MM.1S (cell line): ENCODE results near the gene PRG2.

Experiments used
- EZH2 ChIP-seq: fragments of 300-600 bp; sonication (generic); optimal IDR thresholded peaks from 2 replicates; pipeline ENCODE3; 2017; ENCODE audit warnings: low read depth, mild to moderate bottlenecking, antibody characterized with exemption, low read length, mixed read lengths
- EZH2phosphoT487 ChIP-seq: fragments of 300-600 bp; sonication (generic); IDR thresholded peaks from 2 replicates; pipeline ENCODE4 v1.6.1; 2018; ENCODE audit warnings: antibody characterized with exemption, low read length
- TF ChIP-seq, protein P1 (sequence below): fragments of 300-600 bp; sonication (generic); IDR thresholded peaks from 2 replicates; pipeline ENCODE4 v1.5.1; 2016; ENCODE audit warnings: antibody characterized with exemption, low read length, mixed read lengths

DNA sequence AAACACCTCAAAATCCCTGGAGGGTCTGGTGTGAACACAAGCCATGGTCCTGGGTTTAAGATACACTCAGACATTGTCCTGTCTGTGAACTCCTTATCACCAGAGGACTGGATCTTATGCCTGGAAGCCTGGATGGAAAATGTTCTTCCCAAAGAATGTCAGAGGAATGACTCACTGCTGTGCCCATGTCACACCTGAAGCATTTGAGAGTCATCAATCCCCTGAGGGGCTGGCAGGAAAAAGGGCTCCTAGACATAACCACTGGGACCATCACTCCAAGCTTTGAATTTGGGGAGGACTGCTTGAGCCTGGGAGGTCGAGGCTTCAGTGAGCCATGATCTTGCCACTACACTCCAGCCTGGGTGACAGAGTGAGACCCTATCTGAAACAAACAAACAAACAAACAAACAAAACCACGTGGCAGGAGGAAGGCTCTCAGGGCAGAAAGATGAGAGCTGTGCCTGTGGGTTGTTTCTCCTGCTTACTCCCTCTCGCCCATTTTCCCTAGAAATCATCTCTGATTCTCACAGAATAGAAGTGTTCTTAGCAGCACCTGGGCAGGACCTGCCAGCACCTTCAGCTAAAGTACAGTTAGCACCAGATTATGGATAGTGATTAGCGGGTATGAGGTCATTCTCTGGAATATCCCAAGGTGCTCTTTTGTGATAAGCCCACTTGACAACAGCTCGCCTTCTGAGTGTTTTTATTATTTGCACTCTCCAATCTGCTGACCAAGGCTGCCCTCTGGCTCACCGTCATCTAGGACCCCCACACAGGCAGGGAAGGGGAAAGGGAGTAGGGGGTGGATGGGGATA, 11.9 kb upstream of the PRG2 start:
- TF ChIP-seq EZH2phosphoT487 (no peak), EZH2 (no peak)
- TF ChIP-seq, protein P1, sequence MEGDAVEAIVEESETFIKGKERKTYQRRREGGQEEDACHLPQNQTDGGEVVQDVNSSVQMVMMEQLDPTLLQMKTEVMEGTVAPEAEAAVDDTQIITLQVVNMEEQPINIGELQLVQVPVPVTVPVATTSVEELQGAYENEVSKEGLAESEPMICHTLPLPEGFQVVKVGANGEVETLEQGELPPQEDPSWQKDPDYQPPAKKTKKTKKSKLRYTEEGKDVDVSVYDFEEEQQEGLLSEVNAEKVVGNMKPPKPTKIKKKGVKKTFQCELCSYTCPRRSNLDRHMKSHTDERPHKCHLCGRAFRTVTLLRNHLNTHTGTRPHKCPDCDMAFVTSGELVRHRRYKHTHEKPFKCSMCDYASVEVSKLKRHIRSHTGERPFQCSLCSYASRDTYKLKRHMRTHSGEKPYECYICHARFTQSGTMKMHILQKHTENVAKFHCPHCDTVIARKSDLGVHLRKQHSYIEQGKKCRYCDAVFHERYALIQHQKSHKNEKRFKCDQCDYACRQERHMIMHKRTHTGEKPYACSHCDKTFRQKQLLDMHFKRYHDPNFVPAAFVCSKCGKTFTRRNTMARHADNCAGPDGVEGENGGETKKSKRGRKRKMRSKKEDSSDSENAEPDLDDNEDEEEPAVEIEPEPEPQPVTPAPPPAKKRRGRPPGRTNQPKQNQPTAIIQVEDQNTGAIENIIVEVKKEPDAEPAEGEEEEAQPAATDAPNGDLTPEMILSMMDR: no peak
